ENCODE results near the gene EML3. TPM values are rescaled to one million over a fixed set of nuclear protein-coding genes. Genes with fewer than 3 reads are reported as not detected.

Gene EML3
- total RNA-seq, 1 experiment from 2014 or later = 51.1 TPM

DNA sequence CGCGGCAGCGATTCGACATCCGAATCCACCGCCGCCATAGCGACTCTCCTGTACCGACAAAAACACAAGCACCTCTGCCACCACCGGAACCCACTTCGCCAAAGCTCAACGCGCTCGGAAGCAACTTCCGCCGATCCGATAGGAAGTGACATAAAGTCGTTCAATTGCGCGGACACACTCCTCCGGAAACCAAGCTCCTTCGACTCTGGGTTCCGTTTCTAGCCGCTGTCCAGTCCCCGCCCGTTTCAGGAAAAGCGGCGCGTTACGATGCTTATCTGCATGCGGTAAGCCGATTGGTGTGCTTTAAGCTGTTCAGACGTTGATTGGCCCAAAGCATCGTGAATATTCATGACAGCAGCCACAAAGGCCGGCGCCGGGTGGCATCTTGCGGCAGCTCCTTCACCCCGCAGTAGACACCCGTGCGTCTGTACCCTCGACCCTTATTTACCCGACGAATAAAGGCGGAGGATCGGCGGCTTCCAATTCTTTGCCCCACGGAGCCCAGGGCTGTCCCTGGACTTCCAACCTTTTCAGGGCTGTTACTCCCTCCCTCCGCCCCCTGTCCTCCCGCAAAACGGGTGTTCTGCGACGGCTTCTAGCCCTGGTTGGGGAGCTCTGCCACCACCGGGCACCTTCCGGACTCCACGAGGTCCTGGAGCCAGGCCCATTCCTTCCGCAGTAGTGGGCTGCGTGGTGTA, 21.0 kb downstream of the EML3 start, which contains the start of gene TUT1 (continued):
- no peak for TF ChIP-seq STAT6 (CRISPR knock-in tag; conservative IDR thresholded peaks at IDR 0.05; ENCODE audit: low read depth)
- TF ChIP-seq GRHL2 (CRISPR knock-in tag; IDR thresholded peaks at IDR 0.05; ENCODE audit: insufficient replicate concordance, severe bottlenecking) = no peak
- no peak for TF ChIP-seq ZNF671 (CRISPR knock-in tag; IDR thresholded peaks at IDR 0.05)
- TF ChIP-seq NFYB (CRISPR knock-in tag; conservative IDR thresholded peaks at IDR 0.05; ENCODE audit: low read depth) = peak; percentile 63
- no peak for TF ChIP-seq ZNF425 (CRISPR knock-in tag; conservative IDR thresholded peaks at IDR 0.05)
- peak; percentile 48 for TF ChIP-seq USF2 (CRISPR knock-in tag; IDR thresholded peaks at IDR 0.05)
- TF ChIP-seq CBFB (CRISPR knock-in tag; IDR thresholded peaks at IDR 0.05; ENCODE audit: low read depth) = 0 out of 2 replicates have a peak, but pooled peaks have one; percentile 64
- peak; percentile 74; the same call in 1 of the 2 replicates for TF ChIP-seq SMAD3 (CRISPR knock-in tag; IDR thresholded peaks at IDR 0.05; ENCODE audit: borderline replicate concordance)
- TF ChIP-seq, protein P1, sequence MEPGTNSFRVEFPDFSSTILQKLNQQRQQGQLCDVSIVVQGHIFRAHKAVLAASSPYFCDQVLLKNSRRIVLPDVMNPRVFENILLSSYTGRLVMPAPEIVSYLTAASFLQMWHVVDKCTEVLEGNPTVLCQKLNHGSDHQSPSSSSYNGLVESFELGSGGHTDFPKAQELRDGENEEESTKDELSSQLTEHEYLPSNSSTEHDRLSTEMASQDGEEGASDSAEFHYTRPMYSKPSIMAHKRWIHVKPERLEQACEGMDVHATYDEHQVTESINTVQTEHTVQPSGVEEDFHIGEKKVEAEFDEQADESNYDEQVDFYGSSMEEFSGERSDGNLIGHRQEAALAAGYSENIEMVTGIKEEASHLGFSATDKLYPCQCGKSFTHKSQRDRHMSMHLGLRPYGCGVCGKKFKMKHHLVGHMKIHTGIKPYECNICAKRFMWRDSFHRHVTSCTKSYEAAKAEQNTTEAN (CRISPR knock-in tag; IDR thresholded peaks at IDR 0.05) = 0 out of 2 replicates have a peak, but pooled peaks have one; percentile 59
- peak; percentile 65; the same call in 1 of the 2 replicates for TF ChIP-seq CREB1 (CRISPR knock-in tag; IDR thresholded peaks at IDR 0.05)
- TF ChIP-seq, protein P2, sequence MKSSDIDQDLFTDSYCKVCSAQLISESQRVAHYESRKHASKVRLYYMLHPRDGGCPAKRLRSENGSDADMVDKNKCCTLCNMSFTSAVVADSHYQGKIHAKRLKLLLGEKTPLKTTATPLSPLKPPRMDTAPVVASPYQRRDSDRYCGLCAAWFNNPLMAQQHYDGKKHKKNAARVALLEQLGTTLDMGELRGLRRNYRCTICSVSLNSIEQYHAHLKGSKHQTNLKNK (CRISPR knock-in tag; IDR thresholded peaks at IDR 0.05) = peak; percentile 54; the same call in 1 of the 2 replicates
- TF ChIP-seq CREM (CRISPR knock-in tag; IDR thresholded peaks at IDR 0.05) = peak; percentile 95
- peak; percentile 78 for TF ChIP-seq GABPB1 (CRISPR knock-in tag; IDR thresholded peaks at IDR 0.05)
- TF ChIP-seq PREB (CRISPR knock-in tag; IDR thresholded peaks at IDR 0.05; ENCODE audit: borderline replicate concordance) = no peak
- TF ChIP-seq JUN (CRISPR knock-in tag; IDR thresholded peaks at IDR 0.05) = peak; percentile 13; the same call in 1 of the 2 replicates
- TF ChIP-seq MAX (CRISPR knock-in tag; IDR thresholded peaks at IDR 0.05) = peak; percentile 79
- TF ChIP-seq, protein P3, sequence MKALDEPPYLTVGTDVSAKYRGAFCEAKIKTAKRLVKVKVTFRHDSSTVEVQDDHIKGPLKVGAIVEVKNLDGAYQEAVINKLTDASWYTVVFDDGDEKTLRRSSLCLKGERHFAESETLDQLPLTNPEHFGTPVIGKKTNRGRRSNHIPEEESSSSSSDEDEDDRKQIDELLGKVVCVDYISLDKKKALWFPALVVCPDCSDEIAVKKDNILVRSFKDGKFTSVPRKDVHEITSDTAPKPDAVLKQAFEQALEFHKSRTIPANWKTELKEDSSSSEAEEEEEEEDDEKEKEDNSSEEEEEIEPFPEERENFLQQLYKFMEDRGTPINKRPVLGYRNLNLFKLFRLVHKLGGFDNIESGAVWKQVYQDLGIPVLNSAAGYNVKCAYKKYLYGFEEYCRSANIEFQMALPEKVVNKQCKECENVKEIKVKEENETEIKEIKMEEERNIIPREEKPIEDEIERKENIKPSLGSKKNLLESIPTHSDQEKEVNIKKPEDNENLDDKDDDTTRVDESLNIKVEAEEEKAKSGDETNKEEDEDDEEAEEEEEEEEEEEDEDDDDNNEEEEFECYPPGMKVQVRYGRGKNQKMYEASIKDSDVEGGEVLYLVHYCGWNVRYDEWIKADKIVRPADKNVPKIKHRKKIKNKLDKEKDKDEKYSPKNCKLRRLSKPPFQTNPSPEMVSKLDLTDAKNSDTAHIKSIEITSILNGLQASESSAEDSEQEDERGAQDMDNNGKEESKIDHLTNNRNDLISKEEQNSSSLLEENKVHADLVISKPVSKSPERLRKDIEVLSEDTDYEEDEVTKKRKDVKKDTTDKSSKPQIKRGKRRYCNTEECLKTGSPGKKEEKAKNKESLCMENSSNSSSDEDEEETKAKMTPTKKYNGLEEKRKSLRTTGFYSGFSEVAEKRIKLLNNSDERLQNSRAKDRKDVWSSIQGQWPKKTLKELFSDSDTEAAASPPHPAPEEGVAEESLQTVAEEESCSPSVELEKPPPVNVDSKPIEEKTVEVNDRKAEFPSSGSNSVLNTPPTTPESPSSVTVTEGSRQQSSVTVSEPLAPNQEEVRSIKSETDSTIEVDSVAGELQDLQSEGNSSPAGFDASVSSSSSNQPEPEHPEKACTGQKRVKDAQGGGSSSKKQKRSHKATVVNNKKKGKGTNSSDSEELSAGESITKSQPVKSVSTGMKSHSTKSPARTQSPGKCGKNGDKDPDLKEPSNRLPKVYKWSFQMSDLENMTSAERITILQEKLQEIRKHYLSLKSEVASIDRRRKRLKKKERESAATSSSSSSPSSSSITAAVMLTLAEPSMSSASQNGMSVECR (CRISPR knock-in tag; IDR thresholded peaks at IDR 0.05; ENCODE audit: borderline replicate concordance) = peak; percentile 25; the same call in 1 of the 2 replicates
- TF ChIP-seq FOXP1 (CRISPR knock-in tag; IDR thresholded peaks at IDR 0.05; ENCODE audit: borderline replicate concordance) = peak; percentile 68; the same call in 1 of the 2 replicates
- peak; percentile 76; the same call in 1 of the 2 replicates for TF ChIP-seq ZNF232 (CRISPR knock-in tag; IDR thresholded peaks at IDR 0.05)

Measured in WTC11 (cell line).